HG02610 (cell line): ENCODE results near the gene CAMTA1.

Experiments used
- ATAC-seq: cut with Tn5 transposase; IDR thresholded peaks from one replicate; pipeline ENCODE4 v1.9.1; 2021; ENCODE audit warnings: mild to moderate bottlenecking, moderate library complexity; ENCODE audit not compliant: unreplicated experiment

Gene CAMTA1

DNA sequence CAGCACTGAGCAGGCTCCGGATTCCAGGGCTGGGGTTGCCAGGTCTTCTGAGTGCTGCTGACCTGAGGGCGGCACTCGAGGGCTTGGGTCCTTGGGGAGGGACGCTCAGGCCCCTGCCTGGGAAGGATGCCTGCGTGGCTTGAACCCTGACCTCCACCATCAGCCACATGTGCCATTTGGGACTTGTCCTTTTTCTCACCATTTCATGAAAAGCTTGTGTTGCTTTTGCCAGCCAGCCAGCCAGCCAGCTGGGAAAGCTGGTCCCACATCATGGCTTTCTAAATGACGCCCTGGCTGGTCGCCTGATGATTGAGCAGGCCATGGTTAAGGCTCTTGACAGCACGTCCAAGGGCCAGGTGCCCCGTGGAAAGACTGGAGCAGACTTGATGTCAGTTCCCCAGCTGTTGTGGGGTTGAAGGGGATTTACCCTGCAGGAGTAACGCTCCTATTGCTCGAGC is 168.7 kb downstream of the CAMTA1 start:
- ATAC-seq: no peak

DNA sequence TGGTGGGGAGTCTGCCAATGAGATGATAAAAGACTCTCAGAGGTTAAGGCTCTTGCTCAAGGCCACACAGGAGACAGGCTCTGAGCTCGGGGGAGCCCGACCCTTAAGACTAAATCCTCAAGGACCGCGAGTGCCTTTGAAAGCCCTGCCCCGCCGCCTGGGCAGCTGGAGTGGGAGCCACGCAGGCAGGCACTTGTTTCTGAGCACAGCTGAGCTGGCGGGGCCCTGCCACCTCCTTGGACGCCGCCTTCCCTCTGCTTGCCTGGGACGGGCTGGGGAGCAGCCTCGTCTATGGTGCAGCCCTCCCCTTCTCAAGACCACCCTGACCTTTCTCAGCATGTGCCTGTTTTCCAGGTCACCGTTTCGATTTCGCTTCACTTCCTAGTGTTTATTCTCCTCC is 169.3 kb downstream of the CAMTA1 start:
- ATAC-seq: no peak

DNA sequence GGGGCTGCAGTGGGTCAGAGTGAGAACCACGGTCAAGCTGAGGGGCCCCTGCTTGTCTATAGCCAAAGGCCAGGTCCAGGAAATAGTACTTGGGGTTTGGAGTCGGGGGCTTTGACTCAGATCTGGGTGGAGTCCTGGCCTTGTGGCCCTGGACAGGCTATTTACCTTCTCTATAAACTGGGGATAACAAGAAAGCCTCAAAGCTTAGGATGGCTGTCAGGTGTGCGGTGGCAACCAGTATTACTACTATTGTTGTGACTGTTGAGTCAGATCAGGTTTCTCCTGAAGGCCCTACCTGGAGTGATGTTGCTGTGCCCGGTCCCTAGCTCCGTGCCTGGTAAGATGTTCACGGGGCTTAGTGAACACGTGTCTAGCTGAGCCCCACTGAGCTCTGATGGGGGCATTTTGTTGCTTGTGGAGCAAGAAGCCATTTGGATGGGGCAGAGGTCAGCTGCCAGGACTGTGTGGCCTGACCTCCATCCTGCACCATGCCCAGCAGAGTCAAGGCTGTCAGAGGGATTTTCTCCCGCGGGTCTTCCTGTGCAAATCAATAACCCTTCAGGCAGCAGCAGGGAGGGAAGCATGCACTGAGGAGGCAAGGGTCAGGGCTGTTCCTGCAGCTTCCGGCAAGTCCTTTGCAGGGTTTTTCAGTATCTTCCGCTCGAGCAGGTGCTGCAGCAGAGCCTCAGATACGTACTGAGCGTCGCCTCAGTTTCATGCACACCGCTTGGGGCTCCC is 170.3 kb downstream of the CAMTA1 start:
- no peak for ATAC-seq

DNA sequence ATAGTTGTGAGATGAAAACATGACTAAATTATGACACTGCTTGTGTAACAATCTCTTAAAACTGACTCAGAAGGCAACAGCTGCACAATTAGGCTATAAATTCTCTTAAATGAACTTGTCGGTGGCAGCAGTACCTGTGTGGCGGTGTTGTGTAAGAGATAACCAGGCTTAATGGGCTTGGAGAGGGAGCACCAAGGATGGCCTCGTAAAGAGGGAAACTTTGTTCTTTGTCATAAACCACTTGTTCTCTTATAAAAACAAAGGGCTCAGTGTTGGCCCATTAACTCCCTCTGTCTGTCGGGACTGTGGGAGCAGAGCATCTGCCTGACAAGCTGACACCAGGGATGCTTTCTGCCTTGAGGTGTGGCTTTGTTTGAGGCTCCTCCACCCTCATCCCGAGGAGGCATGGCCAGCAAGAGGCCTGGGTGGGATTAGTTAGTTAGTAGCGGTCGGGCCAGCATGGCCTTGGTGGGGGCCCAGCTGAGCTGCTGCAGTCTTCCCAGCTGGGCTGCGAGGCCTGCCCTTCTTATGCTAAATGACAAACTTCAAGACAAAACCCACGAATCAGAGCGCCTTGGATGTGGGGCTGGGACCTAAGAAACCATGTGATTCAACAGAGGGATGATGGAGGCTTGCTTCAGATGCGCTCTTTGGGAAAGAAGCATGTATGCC is 171.4 kb downstream of the CAMTA1 start:
- ATAC-seq: no peak

DNA sequence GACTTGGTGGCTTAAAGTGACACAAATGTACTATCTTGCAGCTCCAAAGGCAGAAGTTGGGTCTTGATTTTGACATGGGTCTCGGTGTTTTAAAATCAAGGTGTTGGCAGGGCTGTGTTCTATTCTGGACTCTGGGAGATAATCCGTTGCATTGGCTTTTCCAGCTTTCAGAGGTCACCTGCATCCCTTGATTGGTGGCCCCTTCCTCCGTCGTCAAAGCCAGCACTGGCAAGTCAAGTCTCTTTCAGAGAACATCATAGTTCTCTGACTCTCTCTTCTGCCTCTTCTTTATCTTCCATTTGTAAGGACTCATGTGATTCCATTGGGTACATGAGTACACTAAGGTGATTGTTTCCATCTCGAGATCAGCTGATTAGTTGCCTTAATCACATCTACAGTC is 172.1 kb downstream of the CAMTA1 start:
- no peak for ATAC-seq

DNA sequence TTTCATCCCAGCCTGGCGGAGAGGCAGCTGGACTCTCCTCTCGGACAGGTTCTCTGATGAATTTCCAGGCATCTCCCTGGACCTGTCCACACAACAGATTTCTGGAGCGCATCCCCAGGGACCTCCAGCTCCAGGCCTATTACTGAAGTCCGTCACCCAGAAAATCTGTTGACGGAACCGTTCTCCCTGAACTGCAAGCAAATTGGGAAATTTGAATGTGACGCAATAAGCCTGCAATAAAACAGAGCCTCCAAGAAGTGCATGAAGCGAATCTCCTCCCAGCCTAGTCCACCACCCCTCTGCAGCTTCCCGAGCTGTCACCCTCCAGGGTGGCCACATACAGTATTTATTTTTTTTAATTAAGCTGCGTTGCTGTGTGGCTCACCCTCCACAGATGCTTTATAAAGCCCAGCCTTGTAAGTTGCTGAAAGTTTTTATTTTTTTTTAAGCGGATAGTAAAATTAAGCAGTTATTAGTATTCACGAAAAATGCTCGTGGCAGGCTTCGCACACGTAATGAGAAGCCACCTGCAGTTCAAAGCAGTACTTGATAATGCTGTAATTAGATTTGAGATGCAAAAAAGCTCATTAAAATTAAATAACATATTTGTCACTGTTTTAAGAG is 173.3 kb downstream of the CAMTA1 start:
- ATAC-seq: no peak

DNA sequence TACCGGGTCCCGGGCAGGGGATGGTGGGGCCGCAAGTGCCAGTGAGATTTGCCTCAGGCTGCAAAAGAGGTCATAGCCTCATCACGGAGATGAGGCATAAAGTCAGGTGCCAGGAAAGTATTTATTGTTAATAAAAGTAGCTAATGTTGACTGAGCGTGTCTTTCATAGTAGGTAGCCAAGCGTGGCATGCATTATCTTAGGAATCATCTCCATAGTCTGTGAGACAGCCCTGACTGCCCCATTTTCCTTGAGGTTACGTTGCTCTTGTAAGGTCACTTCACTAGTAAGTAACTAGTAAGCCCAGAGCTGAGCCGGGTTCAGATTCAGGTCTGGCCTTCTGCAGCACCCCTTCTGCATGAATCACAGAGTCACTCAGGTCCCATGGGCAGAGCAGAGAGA is 174.2 kb downstream of the CAMTA1 start:
- ATAC-seq: no peak

DNA sequence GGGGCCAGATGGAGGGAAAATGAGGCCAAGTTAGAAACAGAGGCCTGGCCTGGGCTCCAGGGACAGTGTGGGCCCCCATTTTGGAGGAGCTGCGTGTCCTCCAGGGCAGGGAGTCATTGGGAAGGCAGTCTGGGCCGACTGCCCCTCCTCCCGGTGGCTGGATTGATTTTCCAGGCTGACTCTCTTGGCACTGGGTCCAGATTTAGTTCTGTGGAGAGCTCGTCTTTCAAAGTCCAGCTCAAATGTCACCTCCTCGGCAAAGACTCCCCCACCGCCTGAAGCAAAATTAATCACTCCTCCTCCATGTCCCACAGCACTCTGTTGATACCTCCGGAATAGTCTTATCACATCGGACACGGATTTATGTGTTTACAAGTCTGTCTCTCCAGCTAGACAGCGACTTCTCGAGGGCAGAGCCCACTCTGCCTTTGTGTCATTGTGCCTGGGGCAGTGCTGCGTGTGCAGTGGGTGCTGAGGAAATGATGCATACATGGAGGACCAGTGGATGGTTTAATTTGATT is 175.1 kb downstream of the CAMTA1 start:
- no peak for ATAC-seq

DNA sequence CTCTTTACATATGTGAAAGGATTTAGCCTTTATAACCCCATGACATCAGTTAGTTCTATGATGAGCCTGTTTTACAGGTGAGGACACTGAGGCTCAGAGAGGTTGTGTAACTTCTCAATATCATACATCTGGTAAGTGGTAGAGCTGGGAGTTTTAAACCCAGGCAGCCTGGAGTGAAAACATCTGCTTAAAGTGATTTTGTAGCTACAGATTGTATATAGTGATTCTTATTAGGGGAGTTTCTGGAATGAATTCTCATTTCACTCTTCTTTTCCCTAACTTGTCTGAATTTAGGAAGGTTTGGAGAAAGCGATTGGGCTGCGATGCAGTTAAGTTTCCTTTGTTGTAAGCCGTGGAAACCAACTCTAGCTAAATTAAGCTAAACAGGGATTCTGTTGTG is 175.6 kb downstream of the CAMTA1 start:
- ATAC-seq: no peak

DNA sequence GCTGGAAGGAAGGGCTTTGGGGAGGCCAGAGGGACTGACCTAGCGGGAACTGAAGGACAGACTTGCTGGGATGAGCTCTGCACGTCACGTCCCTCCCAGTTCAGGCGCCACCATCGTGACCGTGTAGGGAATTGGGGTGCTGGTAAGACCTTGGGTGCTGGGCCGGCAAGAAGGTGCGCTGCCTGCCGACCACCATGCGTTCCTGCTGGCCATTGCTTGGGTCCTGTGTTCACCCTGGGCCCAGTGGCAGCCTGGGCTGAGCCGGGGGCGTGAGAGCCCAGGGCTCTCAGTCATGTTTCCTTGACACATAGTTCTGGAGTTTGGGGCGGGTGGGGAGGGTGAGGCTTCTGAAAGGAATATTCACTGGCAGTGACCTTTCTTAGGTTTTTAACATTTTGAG is 176.0 kb downstream of the CAMTA1 start:
- ATAC-seq: no peak

DNA sequence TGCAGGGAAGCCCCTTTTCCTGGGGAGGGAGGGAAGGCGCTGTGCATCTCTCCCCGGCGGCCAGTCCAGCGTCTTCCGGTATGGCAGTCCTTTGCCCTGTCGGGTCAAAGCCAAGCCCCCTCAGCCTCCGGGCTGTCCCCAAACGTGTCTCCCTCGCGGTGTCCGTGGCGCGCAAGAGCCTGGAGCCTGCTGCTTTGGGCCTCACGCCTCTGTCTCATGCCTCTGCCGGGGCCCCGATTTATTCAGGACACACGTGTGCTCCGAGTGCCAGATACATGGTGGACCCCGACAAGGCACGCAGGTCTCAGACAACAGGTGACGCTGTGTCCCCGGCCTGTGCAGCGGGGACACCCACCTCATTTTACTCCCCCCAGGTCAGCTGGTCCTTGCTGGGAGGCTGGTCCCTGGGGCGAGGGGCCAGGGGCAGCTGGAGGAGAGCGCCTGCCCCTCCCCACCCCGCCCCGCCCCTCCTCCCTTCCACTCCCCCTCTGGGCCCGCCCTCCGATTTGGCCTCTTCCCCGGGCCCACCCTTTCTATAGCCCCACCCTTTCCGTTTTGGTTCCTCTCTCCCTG is 176.7 kb downstream of the CAMTA1 start:
- no peak for ATAC-seq

DNA sequence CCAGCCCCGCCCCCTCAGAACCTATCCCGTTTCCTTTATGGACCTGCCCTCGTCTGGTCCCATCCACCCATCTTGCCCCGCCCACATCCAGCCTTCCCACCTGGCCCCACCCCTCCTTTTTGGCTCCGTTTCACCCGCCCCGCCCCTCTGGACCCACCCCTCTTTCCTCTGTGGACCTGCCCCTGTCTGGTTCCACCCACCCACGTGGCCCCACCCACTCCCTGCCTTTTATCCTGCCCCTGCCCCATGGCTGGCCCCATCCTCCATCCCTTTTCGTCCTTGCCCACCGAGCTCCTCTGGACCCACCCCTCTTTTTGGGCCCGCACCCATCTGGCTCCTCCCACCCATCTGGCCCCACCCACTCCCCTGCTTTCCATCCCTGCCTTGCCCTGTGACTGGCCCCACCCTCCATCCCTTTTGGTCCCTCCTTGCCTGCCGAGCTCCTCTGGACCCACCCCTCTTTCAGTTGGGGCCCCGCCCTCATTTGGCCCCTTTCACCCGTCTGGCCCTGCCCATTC is 177.3 kb downstream of the CAMTA1 start:
- ATAC-seq: no peak

DNA sequence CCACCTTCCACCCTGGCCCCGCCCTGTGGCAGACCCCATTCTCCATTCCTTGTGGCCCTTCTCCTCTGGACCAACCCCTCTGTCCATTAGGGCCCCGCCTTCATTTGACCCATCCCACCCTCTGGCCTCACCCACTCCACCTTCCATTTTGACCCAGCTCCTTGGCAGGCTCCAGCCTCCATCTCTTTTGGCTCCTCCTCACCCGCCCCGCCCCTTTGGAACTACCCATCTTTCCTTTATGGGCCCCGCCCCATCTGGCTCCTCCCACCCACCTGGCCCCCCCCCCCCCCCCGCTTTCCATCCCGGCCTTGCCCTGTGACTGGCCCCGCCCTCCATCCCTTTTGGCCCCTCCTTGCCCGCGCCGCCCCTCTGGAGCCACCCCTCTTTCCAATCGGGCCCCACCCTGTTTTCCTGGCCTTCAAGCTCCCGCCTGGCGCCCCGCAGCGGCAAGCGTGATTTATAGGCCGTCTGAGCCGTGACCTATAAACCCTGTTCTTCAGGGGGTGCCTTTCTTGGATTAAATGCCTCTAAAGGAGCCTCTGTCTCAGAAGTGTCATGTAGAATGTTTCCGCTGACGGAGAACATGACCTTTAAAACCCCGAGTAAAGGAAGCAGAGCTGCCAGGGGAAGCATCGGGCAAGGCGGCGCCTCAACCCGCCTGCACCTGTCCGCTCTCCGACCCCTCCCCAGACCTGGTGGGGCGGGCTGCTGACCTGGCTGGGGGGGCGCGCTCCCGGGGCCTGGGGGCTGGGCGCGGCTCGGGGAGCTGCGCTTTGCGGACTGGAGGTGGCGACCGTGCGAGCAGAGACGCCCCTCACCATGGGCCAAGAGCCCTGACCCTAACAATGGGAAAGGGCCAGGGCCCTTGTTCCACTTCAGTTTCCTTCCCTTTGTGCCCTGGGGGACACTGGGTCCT is 178.0 kb downstream of the CAMTA1 start:
- ATAC-seq: no peak

DNA sequence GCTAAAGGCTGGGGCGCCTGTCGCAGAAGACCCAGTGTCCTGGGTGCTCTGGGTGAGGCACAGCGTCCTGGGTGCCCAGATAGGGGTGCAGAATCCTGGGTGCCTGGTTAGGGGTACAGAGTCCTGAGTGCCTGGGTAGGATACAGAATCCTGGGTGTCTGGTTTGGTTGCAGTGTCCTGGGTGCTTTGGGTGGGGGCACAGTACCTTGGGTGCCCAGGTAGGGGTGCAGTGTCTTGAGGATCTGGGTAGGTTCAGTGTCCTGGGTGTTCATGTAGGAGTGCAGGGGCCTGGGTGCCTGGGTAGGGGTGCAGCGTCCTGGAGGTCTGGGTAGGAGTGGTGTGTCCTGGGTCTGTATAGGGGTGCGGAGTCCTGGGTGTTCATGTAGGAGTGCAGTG is 178.7 kb downstream of the CAMTA1 start:
- ATAC-seq: no peak

DNA sequence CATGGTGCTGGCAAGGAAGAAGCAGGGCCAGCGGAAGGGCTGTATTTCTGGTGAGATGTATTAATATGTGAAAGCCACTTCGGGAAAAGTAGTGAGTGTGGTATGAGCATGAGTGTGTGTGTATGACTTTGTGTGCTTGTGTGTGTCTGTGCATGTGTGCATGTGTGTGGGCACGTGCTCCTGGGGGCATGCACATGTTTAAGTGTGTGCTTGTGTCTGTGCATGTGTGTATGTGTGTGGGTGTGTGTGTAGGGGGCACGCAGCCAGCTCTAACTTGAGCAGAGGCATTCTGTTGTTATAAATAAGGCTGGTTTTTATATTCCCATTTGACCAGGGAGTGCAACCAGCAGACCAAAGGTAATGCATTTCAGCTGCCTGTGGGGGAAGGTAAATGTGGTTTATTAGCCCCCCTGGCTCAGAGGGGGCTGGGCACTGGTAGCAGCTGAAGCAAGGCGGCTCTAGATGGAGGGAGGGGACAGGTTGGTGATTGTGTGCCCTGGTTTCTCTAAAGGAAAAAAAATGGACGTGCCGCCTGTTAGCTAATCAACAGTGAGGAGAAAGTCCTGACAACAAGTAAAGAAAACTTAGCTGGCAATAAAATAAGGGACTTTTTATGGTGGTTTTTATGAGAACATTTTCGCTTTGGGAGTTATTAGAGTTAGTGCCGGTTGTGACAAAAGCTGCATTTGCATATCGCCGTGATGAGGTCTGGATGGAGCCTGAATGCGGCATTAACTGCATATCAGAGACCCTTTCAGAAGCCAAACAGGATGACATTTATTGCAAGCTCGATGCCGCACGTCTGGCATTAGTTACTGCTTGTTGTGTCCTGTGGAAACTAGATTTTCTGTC is 180.1 kb downstream of the CAMTA1 start:
- ATAC-seq: no peak

DNA sequence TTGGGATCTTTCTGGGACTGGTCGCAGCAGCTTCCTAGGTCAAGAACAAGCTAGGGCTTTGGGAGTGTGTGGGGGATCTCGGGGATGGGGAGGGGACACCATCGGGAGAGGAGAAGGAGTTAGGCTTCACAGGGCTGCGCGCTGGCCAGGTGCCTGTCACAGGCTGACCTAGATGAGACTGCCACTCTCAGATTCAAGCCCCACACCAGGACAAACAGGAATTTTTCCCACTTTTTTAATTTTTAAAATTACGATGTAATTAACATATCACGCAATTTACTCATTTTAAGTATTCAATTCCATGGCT is 180.6 kb downstream of the CAMTA1 start:
- no peak for ATAC-seq

DNA sequence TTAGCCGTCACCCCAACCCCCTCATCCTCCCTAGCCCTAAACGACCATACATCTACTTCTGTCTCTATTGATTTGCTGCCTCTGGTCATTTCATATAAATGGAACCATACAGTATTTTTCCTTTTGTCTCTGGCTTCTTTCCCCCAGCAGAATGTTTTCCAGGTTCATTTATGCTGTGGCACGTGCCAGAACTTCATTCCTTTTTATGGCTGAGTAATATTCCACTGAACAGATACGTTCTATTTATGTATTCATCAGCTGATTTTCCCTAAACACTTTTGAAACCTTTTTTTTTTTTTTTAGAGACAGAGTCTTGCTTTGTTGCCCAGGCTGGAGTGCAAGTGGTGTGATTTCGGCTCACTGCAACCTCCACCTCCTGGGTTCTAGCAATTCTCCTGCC is 181.1 kb downstream of the CAMTA1 start:
- no peak for ATAC-seq

DNA sequence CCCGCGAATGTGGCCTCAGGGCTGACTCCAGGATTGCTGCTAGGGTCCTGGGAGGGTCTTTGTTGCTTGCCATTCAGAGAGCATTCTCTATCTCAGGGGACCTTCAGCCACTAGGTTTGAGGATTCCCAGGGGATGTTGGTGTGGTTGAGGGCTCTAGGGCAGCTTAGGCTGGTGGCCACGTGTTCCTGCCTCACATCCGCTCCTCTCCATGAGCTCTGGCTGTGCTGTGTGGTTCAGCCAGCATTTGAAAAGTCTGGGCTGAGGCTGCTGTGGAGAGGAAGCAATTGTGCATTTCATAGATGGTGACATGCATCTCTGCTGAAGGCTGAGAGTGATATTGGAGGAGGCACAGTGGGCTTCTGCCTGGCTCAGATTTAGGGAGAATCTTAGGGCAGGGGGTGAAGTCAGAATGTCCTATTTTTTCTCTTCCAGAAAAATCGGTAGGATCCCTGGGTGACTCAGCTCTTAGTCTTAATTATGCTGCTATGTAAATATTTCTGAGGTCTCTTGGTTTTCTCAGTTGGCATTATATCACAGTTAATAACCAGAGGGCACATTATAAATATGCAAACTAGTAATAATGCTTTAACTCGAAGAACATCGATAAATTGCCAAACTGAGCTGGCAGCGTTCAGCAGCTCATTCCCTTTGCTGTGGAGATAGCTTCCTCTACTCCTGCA is 182.3 kb downstream of the CAMTA1 start:
- ATAC-seq: no peak

DNA sequence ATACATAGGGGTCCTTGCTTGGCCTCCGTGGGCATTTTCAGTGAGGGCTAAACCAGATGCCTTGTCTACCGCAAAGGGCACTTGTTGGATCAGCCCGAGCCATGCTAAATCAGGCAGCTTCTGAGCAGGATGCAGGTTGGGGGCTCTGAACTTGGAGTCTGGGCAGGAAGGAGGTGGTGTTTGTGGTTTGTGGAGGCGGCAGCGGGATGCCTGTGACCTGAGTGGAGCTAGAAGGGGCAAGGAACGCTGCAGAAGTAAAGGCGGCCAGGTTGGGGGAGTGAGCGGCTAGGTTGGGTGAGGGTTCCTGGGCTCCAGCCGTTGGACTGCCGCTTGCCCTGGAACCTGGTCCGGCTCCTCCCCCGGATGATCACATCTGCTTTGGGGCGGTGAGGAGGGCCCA is 183.9 kb downstream of the CAMTA1 start:
- no peak for ATAC-seq
